Neural progenitor cell (in vitro differentiated cells): ENCODE measurements around the gene EPGN. TPM values are rescaled to one million over a fixed set of nuclear protein-coding genes. Genes with fewer than 3 reads are reported as not detected.

ENCODE experiments used
- DNase-seq: peaks from one replicate; pipeline ENCODE4 v3.0.0-alpha.2; 2016; ENCODE audit warnings: low spot score
- H2AFZ ChIP-seq: fragments of 200-600 bp; sonication (generic); replicated peaks from 2 replicates; pipeline ENCODE4 v1.6.1; 2016; ENCODE audit warnings: antibody characterized with exemption
- H3F3A ChIP-seq: fragments of 200-600 bp; sonication (generic); 2 replicates; pipeline ENCODE4 v1.6.1; 2016; ENCODE audit warnings: antibody characterized with exemption, low read depth
- H3K27ac ChIP-seq: fragments of 200-600 bp; sonication (generic); 2 replicates; pipeline ENCODE4 v1.5.1; 2016; ENCODE audit warnings: mild to moderate bottlenecking
- H3K27me3 ChIP-seq: fragments of 200-600 bp; sonication (generic); 2 replicates; pipeline ENCODE4 v1.6.1; 2016; ENCODE audit warnings: mild to moderate bottlenecking, moderate library complexity
- H3K36me3 ChIP-seq: fragments of 200-600 bp; sonication (generic); 2 replicates; pipeline ENCODE4 v1.5.1; 2016
- H3K4me1 ChIP-seq: fragments of 200-600 bp; sonication (generic); 2 replicates; pipeline ENCODE4 v1.6.1; 2016; ENCODE audit warnings: mixed run types
- H3K4me2 ChIP-seq: fragments of 200-600 bp; sonication (generic); 2 replicates; pipeline ENCODE4 v1.6.1; 2016
- H3K4me3 ChIP-seq: fragments of 200-600 bp; sonication (generic); 2 replicates; pipeline ENCODE4 v1.5.1; 2016
- H3K79me2 ChIP-seq: fragments of 200-600 bp; sonication (generic); 2 replicates; pipeline ENCODE4 v1.6.1; 2016; ENCODE audit warnings: low read depth
- H3K9ac ChIP-seq: fragments of 200-600 bp; sonication (generic); 2 replicates; pipeline ENCODE4 v1.6.1; 2016
- H3K9me3 ChIP-seq: fragments of 200-600 bp; sonication (generic); 2 replicates; pipeline ENCODE4 v1.5.1; 2016; ENCODE audit warnings: low read depth
- H4K20me1 ChIP-seq: fragments of 200-600 bp; sonication (generic); 2 replicates; pipeline ENCODE4 v1.6.1; 2016; ENCODE audit warnings: low read depth
- H3K27ac Mint-ChIP-seq: 3 replicates; pipeline ENCODE4 v1.8.0; 2021; ENCODE audit warnings: mixed read lengths
- H3K27me3 Mint-ChIP-seq: 2 replicates; pipeline ENCODE4 v1.8.0; 2022; ENCODE audit warnings: low read depth, mild to moderate bottlenecking, inconsistent platforms, moderate library complexity, mixed read lengths; ENCODE audit not compliant: insufficient read depth
- H3K36me3 Mint-ChIP-seq: 3 replicates; pipeline ENCODE4 v1.8.0; 2021; ENCODE audit warnings: mixed read lengths
- H3K4me1 Mint-ChIP-seq: 3 replicates; pipeline ENCODE4 v1.8.0; 2021; ENCODE audit warnings: mixed read lengths
- H3K4me3 Mint-ChIP-seq: 3 replicates; pipeline ENCODE4 v1.8.0; 2021; ENCODE audit warnings: mild to moderate bottlenecking, moderate library complexity, mixed read lengths
- H3K9me3 Mint-ChIP-seq: 3 replicates; pipeline ENCODE4 v1.8.0; 2020; ENCODE audit warnings: mixed read lengths
- CTCF ChIP-seq: fragments of 200-600 bp; sonication (generic); IDR thresholded peaks from 2 replicates; pipeline ENCODE4 v1.5.1; 2017; ENCODE audit warnings: antibody characterized with exemption, mild to moderate bottlenecking
- EZH2 ChIP-seq: fragments of 200-600 bp; sonication (generic); IDR thresholded peaks from 2 replicates; pipeline ENCODE4 v1.6.1; 2017; ENCODE audit warnings: antibody characterized with exemption, mild to moderate bottlenecking, moderate library complexity
- EZH2phosphoT487 ChIP-seq: fragments of 200-600 bp; sonication (generic); IDR thresholded peaks from 2 replicates; pipeline ENCODE4 v1.6.1; 2017; ENCODE audit warnings: antibody characterized with exemption
- total RNA-seq: library from RNA; depleted of rRNA; stranded (reverse); fragments of >200 nt; gene quantifications from 2 replicates; pipeline ENCODE4 v1.2.3, GENCODE V29; 2015; ENCODE audit warnings: low replicate concordance

EPGN gene
- total RNA-seq, 1 donor from 2014 or later = not detected

DNA sequence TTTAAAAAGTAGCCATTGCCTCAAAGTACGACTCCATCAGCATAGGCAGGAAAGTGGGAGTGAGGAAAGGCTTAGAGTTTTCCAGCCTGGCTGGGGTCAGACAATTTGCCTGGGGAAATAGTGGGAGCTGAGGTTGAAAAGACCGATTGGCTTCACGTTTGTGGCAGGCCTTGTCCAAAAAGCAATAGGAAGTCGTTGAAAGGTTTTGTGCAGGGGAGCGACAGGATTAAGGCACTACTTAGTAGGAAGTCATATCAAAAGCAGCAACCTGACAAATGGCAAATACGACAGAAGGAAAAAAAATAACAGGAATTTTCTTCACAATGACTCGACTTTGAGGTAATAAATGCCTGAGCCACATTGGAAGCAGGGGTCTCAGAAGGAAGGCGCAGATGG, 56.0 kb downstream of the EPGN start:
- H3K9ac ChIP-seq = no peak overlapping the region
- H3K9me3 ChIP-seq = no peaks in the 10 kb centered on the region
- H3K4me3 Mint-ChIP-seq = peak overlapping the region; percentile 85
- no peak overlapping the region for H3K27ac Mint-ChIP-seq
- peaks cover 10% of the 10 kb centered on the region for H3K4me1 ChIP-seq
- peak overlapping the region; percentile 93 for H3K4me2 ChIP-seq
- DNase-seq = peak; percentile 30
- H3K27me3 Mint-ChIP-seq = peaks cover 23% of the 10 kb centered on the region
- H3K79me2 ChIP-seq = no peaks in the 10 kb centered on the region
- H3K4me3 ChIP-seq = peak overlapping the region; percentile 50
- H3K4me1 Mint-ChIP-seq = peaks cover 19% of the 10 kb centered on the region
- TF ChIP-seq CTCF = no peak
- no peak for TF ChIP-seq EZH2phosphoT487
- TF ChIP-seq EZH2 = no peak
- H3F3A ChIP-seq = peaks cover 9% of the 10 kb centered on the region
- no peak overlapping the region for H2AFZ ChIP-seq
- no peaks in the 10 kb centered on the region for H3K9me3 Mint-ChIP-seq
- no peak overlapping the region for H3K27ac ChIP-seq
- H3K27me3 ChIP-seq = peaks cover 41% of the 10 kb centered on the region
- H3K36me3 Mint-ChIP-seq = no peaks in the 10 kb centered on the region
- H3K36me3 ChIP-seq = no peaks in the 10 kb centered on the region
- no peaks in the 10 kb centered on the region for H4K20me1 ChIP-seq

- peaks cover 24% of the 10 kb centered on the region for H3K27me3 Mint-ChIP-seq
- H2AFZ ChIP-seq = peak within 1 kb of the TSS; percentile 14
- peaks cover 9% of the 10 kb centered on the region for H3F3A ChIP-seq
- H3K4me2 ChIP-seq = peak within 1 kb of the TSS; percentile 93
- H3K79me2 ChIP-seq = no peaks in the 10 kb centered on the region
- no peaks in the 10 kb centered on the region for H3K9me3 Mint-ChIP-seq
- peaks cover 41% of the 10 kb centered on the region for H3K27me3 ChIP-seq
- H3K27ac Mint-ChIP-seq = no peak within 1 kb of the TSS
- H3K27ac ChIP-seq = no peak within 1 kb of the TSS
- H3K36me3 ChIP-seq = no peaks in the 10 kb centered on the region
- no peaks in the 10 kb centered on the region for H3K36me3 Mint-ChIP-seq
- peaks cover 10% of the 10 kb centered on the region for H3K4me1 ChIP-seq
- no peak within 1 kb of the TSS for H3K9ac ChIP-seq
- H3K9me3 ChIP-seq = no peaks in the 10 kb centered on the region
- H3K4me1 Mint-ChIP-seq = peaks cover 19% of the 10 kb centered on the region
- peak within 1 kb of the TSS; percentile 50 for H3K4me3 ChIP-seq
- TF ChIP-seq EZH2phosphoT487 (no peak), CTCF (no peak), EZH2 (peak; percentile 61)
- peak; percentile 70 for DNase-seq
- H3K4me3 Mint-ChIP-seq = peak within 1 kb of the TSS; percentile 85
- no peaks in the 10 kb centered on the region for H4K20me1 ChIP-seq
These were observed 56.6 kb downstream of the EPGN start, which contains the start of gene EREG for GRCh38 chr4:74364652-74365491. Gene EREG, plus strand, starts transcription at chr4:74365145. Its CDS starts 164 bp downstream, at chr4:74365309.

DNA sequence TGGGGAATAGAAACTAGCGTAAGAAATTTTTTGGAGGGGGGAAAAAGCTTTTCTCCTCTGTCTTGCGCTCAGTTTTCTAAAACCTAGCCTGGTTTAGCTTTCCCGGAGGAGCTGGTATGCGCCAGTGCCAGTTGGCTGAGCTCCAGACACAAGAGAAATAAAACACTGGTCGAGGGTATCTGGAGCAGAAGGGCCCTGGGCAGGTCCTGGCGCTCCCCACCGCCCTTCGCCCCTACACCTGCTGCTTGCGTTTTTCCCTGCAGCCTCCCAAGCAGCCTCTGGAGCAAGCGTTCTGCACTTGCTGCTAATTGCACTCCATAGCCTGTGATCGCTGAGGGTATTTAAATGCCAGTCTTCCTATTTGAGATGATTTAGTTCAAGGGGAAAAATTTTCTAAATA, 57.5 kb downstream of the EPGN start:
- Histone ChIP-seq H2AFZ (no peak overlapping the region), H3K9ac (no peak overlapping the region), H3K4me2 (peak overlapping the region; percentile 93)

More for the DNA sequence above, 57.5 kb downstream of the EPGN start:
- TF ChIP-seq EZH2phosphoT487 = no peak
- no peak for TF ChIP-seq CTCF
- no peak for TF ChIP-seq EZH2
- H3K27ac Mint-ChIP-seq = no peak overlapping the region
- peaks cover 41% of the 10 kb centered on the region for H3K27me3 ChIP-seq
- H3K36me3 ChIP-seq = no peaks in the 10 kb centered on the region
- no peaks in the 10 kb centered on the region for H3K9me3 ChIP-seq
- peaks cover 10% of the 10 kb centered on the region for H3K4me1 ChIP-seq
- H3F3A ChIP-seq = peaks cover 9% of the 10 kb centered on the region
- H3K4me1 Mint-ChIP-seq = peaks cover 19% of the 10 kb centered on the region
- H3K9me3 Mint-ChIP-seq = no peaks in the 10 kb centered on the region
- no peak overlapping the region for H3K27ac ChIP-seq
- no peaks in the 10 kb centered on the region for H3K36me3 Mint-ChIP-seq
- peak overlapping the region; percentile 85 for H3K4me3 Mint-ChIP-seq
- peak; percentile 38 for DNase-seq
- H3K79me2 ChIP-seq = no peaks in the 10 kb centered on the region
- peaks cover 24% of the 10 kb centered on the region for H3K27me3 Mint-ChIP-seq
- H3K4me3 ChIP-seq = peak overlapping the region; percentile 50
- H4K20me1 ChIP-seq = no peaks in the 10 kb centered on the region

Other genes starting within 250 kb of the EPGN start
- 0.15 TPM in 1 of 2 replicates, not detected in the other for gene CXCL2, start 209.3 kb upstream of the EPGN start, total RNA-seq
- gene MTHFD2L, start 150.4 kb upstream of the EPGN start, total RNA-seq = 10.7 and 22.1 TPM in 2 replicates
- gene EREG, start 56.7 kb downstream of the EPGN start, total RNA-seq = not detected in 2 replicates
- gene AREG, start 136.7 kb downstream of the EPGN start, total RNA-seq = not detected in 2 replicates